Measurements from ENCODE around the gene TNIP1.

Gene TNIP1

GRCh38 chr5:151080613-151081430 is at the start of gene TNIP1:
TNIP1 (minus strand) TSS chr5:151081034; CDS start chr5:151065095, 15,939 bp downstream.
- peak; percentile 88 for DNase-seq

GRCh38 chr5:151130235-151130921 is 49.5 kb upstream of the TNIP1 start:
- no peak for DNase-seq

- DNase-seq = no peak
Observed at GRCh38 chr5:151128817-151129216, 48.0 kb upstream of the TNIP1 start.

GRCh38 chr5:151127926-151128325 is 47.1 kb upstream of the TNIP1 start:
- no peak for DNase-seq

- DNase-seq = peak; percentile 39
Observed at GRCh38 chr5:151126199-151126645, 45.4 kb upstream of the TNIP1 start.

- no peak for DNase-seq
Observed at GRCh38 chr5:151125421-151125820, 44.6 kb upstream of the TNIP1 start.

- DNase-seq = peak; percentile 10
Observed at GRCh38 chr5:151123897-151124751, 43.3 kb upstream of the TNIP1 start.

- no peak for DNase-seq
Observed at GRCh38 chr5:151122828-151123227, 42.0 kb upstream of the TNIP1 start.

- DNase-seq = no peak
Observed at GRCh38 chr5:151121665-151122064, 40.8 kb upstream of the TNIP1 start.

- DNase-seq = no peak
Observed at GRCh38 chr5:151121095-151121494, 40.3 kb upstream of the TNIP1 start.

GRCh38 chr5:151118913-151119575 is 38.2 kb upstream of the TNIP1 start:
- no peak for DNase-seq

GRCh38 chr5:151115272-151115905 is 34.6 kb upstream of the TNIP1 start:
- peak; percentile 54 for DNase-seq

- no peak for DNase-seq
Observed at GRCh38 chr5:151113651-151114050, 32.8 kb upstream of the TNIP1 start.

GRCh38 chr5:151110992-151111391 is 30.2 kb upstream of the TNIP1 start:
- no peak for DNase-seq

- DNase-seq = no peak
Observed at GRCh38 chr5:151110122-151110681, 29.4 kb upstream of the TNIP1 start.

- DNase-seq = no peak
Observed at GRCh38 chr5:151108566-151108965, 27.7 kb upstream of the TNIP1 start.

GRCh38 chr5:151107738-151108520 is 27.1 kb upstream of the TNIP1 start:
- DNase-seq = no peak

- DNase-seq = no peak
Observed at GRCh38 chr5:151107084-151107483, 26.2 kb upstream of the TNIP1 start.

GRCh38 chr5:151106509-151106908 is 25.7 kb upstream of the TNIP1 start:
- DNase-seq = no peak

- DNase-seq = no peak
Observed at GRCh38 chr5:151106043-151106442, 25.2 kb upstream of the TNIP1 start.

- no peak for DNase-seq
Observed at GRCh38 chr5:151105561-151105960, 24.7 kb upstream of the TNIP1 start.

Data from fibroblast of upper back skin (primary cell).